Measurements from ENCODE around the gene RFX3.

- TF ChIP-seq CTCF (conservative IDR thresholded peaks at IDR 0.05 in 1 of 2, IDR thresholded peaks at IDR 0.05 in 1 of 2; ENCODE audit: low read depth in 1 of 2, low read length in 2 of 2) (no peak), EZH2 (IDR thresholded peaks at IDR 0.05; ENCODE audit: low read length, missing control alignments) (no peak)
Measured at GRCh38 chr9:3385871-3386270, 139.9 kb downstream of the RFX3 start.
